GM08714 (cell line): ENCODE results near the gene CPSF3.

Experiments used
- H3K4me3 ChIP-seq: fragments of 200-500 bp; sonication (Bioruptor generic); 2 replicates; pipeline ENCODE4 v1.5.1; 2014; ENCODE audit warnings: mild to moderate bottlenecking, low read length, inconsistent platforms
- ZNF274 ChIP-seq: IDR thresholded peaks from 2 replicates; pipeline ENCODE4 v1.6.1; 2012; ENCODE audit warnings: mild to moderate bottlenecking, low read depth, low read length

The CPSF3 gene

DNA sequence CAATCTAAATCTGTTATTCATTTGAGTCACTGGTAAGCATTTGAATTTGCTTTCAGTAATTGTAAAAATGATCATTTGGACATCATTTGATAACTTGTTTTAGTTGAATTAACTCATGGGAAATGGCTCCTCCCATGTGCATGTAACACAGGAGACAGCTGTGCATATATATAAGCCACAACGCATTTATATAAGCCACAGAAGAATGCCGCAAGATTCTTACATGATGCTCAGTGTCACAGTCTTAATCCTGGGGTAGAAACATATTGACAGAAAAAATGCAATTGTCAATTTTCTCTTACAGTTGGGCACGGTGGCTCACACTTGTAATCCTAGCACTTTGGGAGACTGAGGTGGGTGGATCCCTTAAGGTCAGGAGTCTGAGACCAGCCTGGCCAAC is 37.6 kb downstream of the CPSF3 start:
- no peak overlapping the region for H3K4me3 ChIP-seq
- TF ChIP-seq ZNF274 = no peak

- TF ChIP-seq ZNF274 = no peak
- no peak overlapping the region for H3K4me3 ChIP-seq
These were observed 38.9 kb downstream of the CPSF3 start for GRCh38 chr2:9462313-9462712.

DNA sequence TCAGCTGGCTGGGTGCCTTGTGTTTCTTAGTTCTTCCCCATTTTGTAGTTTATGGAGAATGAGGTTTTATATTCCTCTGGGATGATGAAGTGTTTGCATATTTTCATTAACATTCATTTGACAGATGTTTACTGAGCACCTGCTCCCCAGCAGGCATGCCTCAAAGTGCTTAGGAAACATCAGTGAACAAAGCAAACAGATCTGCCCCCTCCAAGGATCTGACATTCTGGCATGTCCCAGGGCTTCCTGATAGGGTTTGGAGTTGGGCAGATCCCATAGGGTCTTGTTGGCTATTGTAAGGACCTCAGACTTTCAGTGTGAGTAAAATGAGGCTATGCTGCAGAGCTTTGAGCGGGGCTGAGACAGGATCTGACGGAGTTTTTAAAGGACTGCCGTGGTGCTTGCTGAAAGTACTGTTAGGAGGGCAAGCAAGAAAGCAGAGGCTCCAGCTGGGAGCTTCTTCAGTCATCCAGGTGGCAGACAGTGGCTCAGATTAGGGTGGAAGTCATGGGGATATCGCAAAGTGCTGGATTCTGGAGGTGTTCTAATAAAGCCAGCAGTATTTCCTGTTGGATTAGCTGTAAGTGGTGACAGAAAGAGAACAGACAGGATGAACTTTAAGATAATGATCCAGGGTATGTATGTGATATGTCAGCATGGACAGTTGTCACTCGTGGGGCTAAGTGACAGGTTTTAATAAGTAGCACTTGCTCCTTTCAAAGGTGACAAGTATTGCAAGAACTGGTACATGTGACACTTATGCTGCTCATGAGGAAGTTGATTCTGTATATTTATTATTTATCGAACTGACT is 39.6 kb downstream of the CPSF3 start:
- no peak for TF ChIP-seq ZNF274
- no peak overlapping the region for H3K4me3 ChIP-seq

DNA sequence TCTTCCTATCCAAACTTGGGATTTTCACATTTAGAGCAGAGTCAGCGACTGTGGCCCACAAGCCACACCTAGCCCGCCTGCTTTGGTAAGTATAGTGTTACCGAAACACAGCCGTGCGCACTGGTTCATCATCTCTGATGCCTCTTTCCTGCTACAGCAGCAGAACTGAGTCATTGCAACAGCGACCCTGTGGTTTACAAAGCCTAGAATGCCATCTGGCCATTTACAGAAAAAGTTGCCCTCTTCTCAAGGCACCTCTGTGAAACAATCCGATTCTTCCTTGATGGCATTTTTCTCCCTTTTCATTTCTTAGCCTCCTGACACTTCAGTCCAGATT is 40.2 kb downstream of the CPSF3 start:
- no peak for TF ChIP-seq ZNF274
- H3K4me3 ChIP-seq = no peak overlapping the region

- no peak for TF ChIP-seq ZNF274
- no peak overlapping the region for H3K4me3 ChIP-seq
These were observed 41.7 kb downstream of the CPSF3 start for GRCh38 chr2:9465170-9465569.

DNA sequence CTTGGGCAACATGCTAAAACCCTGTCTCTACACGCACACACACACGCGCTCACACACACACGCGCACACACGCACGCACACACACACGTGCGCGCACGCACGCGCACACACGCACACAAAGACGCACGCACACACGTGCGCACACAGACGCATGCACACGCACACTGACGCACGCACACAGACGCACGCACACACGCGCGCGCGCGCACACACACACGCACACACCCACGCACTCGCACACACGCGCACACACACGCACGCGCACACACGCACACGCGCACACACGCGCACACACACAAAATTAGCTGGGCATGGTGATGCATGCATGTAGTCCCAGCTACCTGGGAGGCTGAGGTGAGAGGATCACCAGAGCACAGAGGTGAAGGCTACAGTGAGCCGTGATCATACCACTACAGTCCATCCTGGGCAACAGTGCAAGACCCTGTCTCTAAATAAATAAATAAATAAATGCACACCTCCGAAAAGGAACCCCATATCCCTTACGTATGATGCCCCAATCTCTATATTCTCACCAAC is 42.8 kb downstream of the CPSF3 start:
- no peak overlapping the region for H3K4me3 ChIP-seq
- no peak for TF ChIP-seq ZNF274

DNA sequence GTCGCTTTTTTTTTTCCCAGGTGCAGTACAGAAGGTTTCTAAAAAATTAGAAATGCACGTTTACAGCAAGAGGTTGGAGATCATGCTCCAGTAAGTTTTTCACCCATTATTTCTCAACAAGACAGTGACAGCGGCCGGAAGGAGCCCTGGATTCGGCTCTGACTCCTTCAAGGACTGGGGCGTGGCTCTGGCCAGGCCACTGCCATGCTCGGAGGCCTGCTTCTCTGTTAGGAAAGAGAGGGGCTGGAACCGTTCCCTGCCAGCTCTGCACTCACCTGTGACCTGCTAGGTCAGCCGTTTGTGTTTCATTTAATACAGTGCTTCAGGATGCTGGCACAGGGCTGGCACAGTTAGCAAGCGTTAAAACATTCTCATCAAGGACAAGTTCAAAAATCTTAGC is 44.2 kb downstream of the CPSF3 start:
- no peak overlapping the region for H3K4me3 ChIP-seq
- TF ChIP-seq ZNF274 = no peak

DNA sequence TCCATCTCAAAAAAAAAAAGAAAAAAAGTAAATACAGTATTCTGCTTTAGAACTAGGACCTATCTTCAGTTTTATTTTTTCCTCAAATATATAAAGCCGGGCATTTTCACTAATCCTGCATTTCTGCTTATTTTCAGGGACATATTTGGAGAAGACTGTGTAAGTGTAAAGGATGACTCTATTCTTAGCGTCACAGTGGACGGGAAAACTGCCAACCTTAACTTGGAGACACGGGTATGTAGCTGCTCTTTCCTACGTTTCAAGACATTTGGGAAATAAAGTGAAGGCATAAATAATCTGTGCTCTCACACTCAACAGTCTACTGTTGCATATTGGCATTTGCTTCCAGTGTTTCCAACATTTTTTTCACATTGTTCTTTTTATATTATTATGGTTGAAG is 47.8 kb downstream of the CPSF3 start:
- no peak for TF ChIP-seq ZNF274
- H3K4me3 ChIP-seq = no peak overlapping the region

- no peak for TF ChIP-seq ZNF274
- H3K4me3 ChIP-seq = no peak overlapping the region
These were observed 49.1 kb downstream of the CPSF3 start for GRCh38 chr2:9472511-9472910.

DNA sequence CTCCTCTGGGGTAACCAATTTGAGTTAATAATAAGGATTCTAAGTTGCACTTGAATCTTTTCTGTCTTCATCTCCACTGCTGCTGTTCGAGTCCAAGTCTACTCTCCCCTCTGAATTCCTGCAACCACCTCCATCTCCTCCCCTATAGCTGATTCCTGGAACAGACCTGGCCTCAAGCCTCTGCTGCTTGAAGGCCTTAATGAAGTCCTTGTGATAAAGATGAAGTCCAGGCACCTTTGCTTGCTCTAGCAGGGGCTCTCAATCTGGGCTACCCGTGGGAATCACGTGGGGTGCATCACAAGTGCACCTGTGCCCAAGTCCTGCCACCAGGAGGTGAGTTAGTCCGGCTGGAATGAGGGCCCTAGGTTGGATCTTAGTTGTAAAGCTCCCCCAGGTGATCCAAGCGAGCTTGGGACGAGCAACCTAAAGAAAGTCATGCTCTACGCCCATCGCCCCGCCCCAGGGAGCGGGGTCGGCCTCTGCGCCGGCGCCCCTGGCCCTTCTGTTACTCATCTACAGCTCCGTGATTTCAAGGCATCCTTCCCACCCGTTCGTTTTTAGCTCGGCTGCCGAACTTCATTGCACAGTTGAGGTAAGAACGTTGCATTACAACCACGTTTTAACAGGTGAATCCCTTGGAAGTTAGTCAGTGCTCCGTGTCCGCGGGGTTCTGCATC is 50.0 kb downstream of the CPSF3 start:
- TF ChIP-seq ZNF274 = no peak
- peak overlapping the region; percentile 83; the same call in 1 of the 2 replicates for H3K4me3 ChIP-seq

DNA sequence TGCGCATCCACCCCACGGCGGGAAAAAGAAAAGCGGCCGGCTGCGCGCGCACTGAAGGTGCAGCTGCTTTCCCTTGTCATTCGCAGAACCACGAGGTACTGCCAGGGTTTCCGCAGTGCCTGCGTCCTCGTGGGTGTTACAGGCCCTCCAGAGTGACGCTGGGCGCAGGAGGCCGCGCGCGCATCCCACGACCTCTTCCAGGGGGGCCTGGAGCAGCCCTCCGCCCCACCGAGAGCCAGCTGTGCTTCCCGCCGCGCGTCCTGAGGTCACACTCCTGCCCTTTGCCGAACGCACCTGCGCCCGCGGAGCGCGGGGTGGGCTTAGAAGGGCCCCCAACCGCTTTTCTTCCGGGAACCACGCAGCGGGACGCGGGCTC is 50.5 kb downstream of the CPSF3 start:
- no peak for TF ChIP-seq ZNF274
- H3K4me3 ChIP-seq = peak overlapping the region; percentile 83; the same call in 1 of the 2 replicates

- no peak for TF ChIP-seq ZNF274
- H3K4me3 ChIP-seq = peak within 1 kb of the TSS; percentile 83
These were observed 51.1 kb downstream of the CPSF3 start, which contains the start of gene IAH1 for GRCh38 chr2:9474361-9475057. TSS of gene IAH1 (plus strand) at chr2:9474551. CDS start at chr2:9474567, 16 bp downstream.

DNA sequence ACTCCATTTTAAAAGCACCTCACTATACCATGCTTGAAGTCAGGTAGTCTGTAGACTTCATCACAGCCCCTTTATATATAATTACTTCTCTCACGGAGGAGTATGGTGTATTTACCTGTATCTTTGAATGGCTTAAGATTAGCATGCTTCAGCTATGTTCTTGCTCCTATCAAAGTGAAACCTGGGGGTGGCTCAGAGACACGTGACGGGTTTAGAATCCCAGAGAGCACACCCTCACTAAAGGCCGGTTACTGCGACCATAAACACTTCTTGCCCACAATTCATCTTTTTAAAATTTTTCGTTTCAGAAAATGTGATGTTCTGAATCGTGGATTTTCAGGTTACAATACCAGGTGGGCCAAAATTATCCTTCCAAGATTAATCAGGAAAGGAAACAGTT is 54.5 kb downstream of the CPSF3 start:
- H3K4me3 ChIP-seq = no peak overlapping the region
- TF ChIP-seq ZNF274 = no peak

- no peak overlapping the region for H3K4me3 ChIP-seq
- no peak for TF ChIP-seq ZNF274
These were observed 55.1 kb downstream of the CPSF3 start for GRCh38 chr2:9478526-9478925.
